Articular chondrocyte of knee joint (primary cell): ENCODE measurements around the gene ACER1. TPM values are rescaled to one million over a fixed set of nuclear protein-coding genes. Genes with fewer than 3 reads are reported as not detected.

Experiments
- total RNA-seq: library from RNA; depleted of rRNA; stranded (reverse); fragments of >200 nt; gene quantifications from 2 replicates; pipeline ENCODE4 v1.2.3, GENCODE V29; 2012

The ACER1 gene
- total RNA-seq, result not detected in 2 replicates

GRCh38 chr19:6333439-6333838 is at the start of gene ACER1:
ACER1 (minus strand) TSS chr19:6333612; CDS start chr19:6333551, 61 bp downstream.

GRCh38 chr19:6375411-6376010 is 42.1 kb upstream of the ACER1 start, which contains the start of gene PSPN:
PSPN (minus strand) TSS chr19:6375933; CDS start chr19:6375849, 84 bp downstream.

DNA sequence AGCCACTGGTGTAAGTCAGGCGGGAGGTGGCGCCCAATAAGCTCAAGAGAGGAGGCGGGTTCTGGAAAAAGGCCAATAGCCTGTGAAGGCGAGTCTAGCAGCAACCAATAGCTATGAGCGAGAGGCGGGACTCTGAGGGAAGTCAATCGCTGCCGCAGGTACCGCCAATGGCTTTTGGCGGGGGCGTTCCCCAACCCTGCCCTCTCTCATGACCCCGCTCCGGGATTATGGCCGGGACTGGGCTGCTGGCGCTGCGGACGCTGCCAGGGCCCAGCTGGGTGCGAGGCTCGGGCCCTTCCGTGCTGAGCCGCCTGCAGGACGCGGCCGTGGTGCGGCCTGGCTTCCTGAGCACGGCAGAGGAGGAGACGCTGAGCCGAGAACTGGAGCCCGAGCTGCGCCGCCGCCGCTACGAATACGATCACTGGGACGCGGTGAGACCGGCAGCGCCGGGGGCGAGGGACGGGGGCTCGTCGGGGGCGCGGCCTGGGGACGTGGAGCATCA is 39.2 kb upstream of the ACER1 start, which contains the start of gene ALKBH7:
Gene ALKBH7 (plus strand): TSS at position 201 of the 502 bp plus-strand sequence. CDS start 27 bp downstream, at position 228.

DNA sequence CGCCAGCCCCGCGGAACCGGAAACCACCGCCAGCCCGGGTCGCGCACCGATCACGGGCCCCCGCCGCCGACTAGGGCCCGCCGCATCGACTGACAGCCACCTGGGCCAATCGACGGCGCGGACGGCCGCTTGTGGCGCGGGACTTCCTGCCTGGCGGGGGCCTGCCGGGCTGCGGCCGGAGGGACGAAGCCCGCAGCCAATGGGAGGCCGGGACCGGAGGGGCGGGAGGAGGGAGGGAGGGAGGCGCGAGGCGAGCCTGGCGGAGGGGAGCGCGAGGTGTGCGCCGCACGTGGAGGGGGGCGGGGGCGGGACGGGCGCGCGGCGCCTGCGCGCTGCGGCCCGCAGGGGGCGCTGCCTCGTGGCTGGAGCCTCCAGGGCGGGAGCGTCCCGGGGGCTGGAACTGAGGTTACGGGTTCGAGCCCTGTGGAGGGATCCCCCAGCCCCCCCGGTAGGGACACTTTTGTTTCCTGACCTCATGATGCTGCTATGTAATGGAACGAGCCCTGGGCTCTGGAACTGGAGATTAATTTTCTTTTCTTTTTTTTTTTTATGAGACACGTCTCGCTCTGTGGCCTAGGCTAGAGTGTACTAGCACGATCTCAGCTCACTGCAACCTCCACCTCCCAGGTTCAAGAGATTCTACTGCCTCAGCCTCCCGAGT is 53.4 kb downstream of the ACER1 start, which contains the start of gene MLLT1:
Gene MLLT1 (minus strand): TSS at position 45 of the 661 bp plus-strand sequence. CDS start 191 bp downstream, outside the sequence.

Other genes starting within 250 kb of the ACER1 start
- gene RFX2, start 223.1 kb downstream of the ACER1 start, total RNA-seq, result 13.5 and 15.0 TPM in 2 replicates
- gene ACSBG2, start 197.9 kb downstream of the ACER1 start, total RNA-seq, result 0.32 and 0.39 TPM in 2 replicates
- gene MLLT1, start 53.6 kb downstream of the ACER1 start, total RNA-seq, result 26.4 and 27.6 TPM in 2 replicates
- gene CLPP, start 27.9 kb upstream of the ACER1 start, total RNA-seq, result 38.4 and 43.6 TPM in 2 replicates
- gene ALKBH7, start 39.2 kb upstream of the ACER1 start, total RNA-seq, result 43.6 and 49.8 TPM in 2 replicates
- gene PSPN, start 42.3 kb upstream of the ACER1 start, total RNA-seq, result 1.2 and 1.6 TPM in 2 replicates
- gene GTF2F1, start 59.6 kb upstream of the ACER1 start, total RNA-seq, result 49.9 and 51.7 TPM in 2 replicates
- 65.1 and 85.7 TPM in 2 replicates for gene KHSRP, start 91.2 kb upstream of the ACER1 start, total RNA-seq
- gene SLC25A41, start 100.2 kb upstream of the ACER1 start, total RNA-seq, result 0.11 TPM in 1 of 2 replicates, not detected in the other
- 27.4 and 29.1 TPM in 2 replicates for gene SLC25A23, start 126.2 kb upstream of the ACER1 start, total RNA-seq
- gene CRB3, start 130.7 kb upstream of the ACER1 start, total RNA-seq, result 0.32 TPM in 1 of 2 replicates, not detected in the other
- gene DENND1C, start 148.2 kb upstream of the ACER1 start, total RNA-seq, result not detected in 2 replicates
- gene TUBB4A, start 168.7 kb upstream of the ACER1 start, total RNA-seq, result not detected in 2 replicates
- gene TNFSF9, start 197.4 kb upstream of the ACER1 start, total RNA-seq, result 2.6 and 5.4 TPM in 2 replicates